GM12801 (cell line): ENCODE measurements around the gene AFF1.

Experiments
- TF ChIP-seq, protein P1 (sequence below): IDR thresholded peaks from one replicate; pipeline ENCODE4 v1.5.1; 2011; ENCODE audit warnings: control low read depth; ENCODE audit not compliant: insufficient read length; ENCODE audit errors: extremely low read depth

Gene AFF1

GRCh38 chr4:86970447-86971354 lies 35.9 kb downstream of the AFF1 start:
- TF ChIP-seq, protein P1, sequence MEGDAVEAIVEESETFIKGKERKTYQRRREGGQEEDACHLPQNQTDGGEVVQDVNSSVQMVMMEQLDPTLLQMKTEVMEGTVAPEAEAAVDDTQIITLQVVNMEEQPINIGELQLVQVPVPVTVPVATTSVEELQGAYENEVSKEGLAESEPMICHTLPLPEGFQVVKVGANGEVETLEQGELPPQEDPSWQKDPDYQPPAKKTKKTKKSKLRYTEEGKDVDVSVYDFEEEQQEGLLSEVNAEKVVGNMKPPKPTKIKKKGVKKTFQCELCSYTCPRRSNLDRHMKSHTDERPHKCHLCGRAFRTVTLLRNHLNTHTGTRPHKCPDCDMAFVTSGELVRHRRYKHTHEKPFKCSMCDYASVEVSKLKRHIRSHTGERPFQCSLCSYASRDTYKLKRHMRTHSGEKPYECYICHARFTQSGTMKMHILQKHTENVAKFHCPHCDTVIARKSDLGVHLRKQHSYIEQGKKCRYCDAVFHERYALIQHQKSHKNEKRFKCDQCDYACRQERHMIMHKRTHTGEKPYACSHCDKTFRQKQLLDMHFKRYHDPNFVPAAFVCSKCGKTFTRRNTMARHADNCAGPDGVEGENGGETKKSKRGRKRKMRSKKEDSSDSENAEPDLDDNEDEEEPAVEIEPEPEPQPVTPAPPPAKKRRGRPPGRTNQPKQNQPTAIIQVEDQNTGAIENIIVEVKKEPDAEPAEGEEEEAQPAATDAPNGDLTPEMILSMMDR = no peak

- TF ChIP-seq, protein P1 = no peak
These were observed 36.5 kb downstream of the AFF1 start for GRCh38 chr4:86971355-86971683.

GRCh38 chr4:86972997-86973396 lies 38.2 kb downstream of the AFF1 start:
- TF ChIP-seq, protein P1 = no peak

DNA sequence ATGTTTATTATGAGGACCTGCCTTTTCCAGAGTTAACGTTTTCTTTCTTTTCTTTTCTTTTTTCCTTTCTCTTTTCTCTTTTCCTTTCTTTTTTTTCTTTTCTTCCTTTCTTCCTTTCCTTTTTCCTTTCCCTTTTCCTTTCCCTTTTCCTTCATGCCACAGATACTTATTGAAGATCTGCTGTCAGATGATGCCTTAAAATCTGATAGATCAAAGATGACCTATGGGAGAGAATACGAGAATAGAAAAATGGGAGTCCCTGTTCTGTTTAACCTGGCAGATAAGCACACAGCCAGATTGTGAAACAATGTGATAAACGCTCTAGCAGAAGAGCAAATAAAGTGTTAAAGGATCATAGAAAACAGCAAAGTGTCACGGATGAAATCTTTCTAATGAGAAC lies 38.9 kb downstream of the AFF1 start:
- TF ChIP-seq, protein P1 = no peak

DNA sequence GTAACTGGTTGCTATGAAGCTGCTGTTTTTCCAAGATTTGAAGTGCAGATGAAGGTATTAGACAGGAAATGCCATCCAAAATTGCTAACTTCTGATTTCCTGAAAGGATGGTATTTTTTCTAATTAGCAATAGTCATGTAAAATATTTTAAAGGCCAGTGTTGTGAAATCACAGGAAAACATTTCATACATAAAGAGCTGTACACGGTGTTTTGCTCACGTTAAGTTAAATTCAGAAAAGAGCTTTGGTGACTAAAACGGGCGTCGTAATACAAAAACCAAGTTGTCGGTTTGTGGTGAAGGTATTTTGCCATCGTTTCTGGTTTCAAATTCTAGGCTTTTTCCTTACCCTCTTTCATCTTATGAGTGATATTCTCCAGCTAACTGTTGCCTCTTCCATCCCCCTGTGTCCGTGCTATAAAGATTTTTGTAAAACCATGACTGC lies 39.8 kb downstream of the AFF1 start:
- TF ChIP-seq, protein P1 = no peak

DNA sequence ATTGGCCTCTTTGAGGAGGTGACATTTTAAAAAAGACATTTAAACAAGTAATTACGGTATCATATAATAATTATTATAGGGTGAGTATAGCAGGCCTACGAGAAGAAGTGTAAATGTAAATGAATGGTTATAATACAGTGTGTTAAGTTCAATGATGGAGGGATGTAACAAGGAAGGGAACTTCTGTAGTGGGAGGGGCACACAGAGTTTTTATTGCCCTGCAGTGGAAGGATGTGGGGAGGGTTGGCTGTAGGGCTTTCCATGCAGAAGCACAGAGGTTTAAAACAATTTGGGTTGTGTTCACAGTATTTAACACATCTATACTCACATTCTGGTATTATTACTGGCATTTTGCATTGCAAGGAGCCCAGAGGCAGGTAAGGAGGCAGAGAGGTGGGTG lies 41.1 kb downstream of the AFF1 start:
- TF ChIP-seq, protein P1 = no peak

- TF ChIP-seq, protein P1 = no peak
These were observed 42.1 kb downstream of the AFF1 start for GRCh38 chr4:86976801-86977485.
